WTC11 (cell line): ENCODE measurements around the gene CTNND2. TPM values are rescaled to one million over a fixed set of nuclear protein-coding genes. Genes with fewer than 3 reads are reported as not detected.

Experiments
- ATAC-seq: fragments of 200-7000 bp; cut with Tn5 transposase; 2 replicates; pipeline ENCODE4 v1.10.0; 2021; ENCODE audit warnings: mild to moderate bottlenecking, moderate library complexity
- CTCF ChIA-PET: fragments of 300-600 bp; sonication (Branson Sonifier 250); formaldehyde crosslinking; loops from one replicate; lab custom pipeline; 2021; ENCODE audit warnings: antibody characterized with exemption; lab: Charles Lee
- POLR2A ChIA-PET: fragments of 350-600 bp; sonication (Branson Sonifier 250); formaldehyde crosslinking; loops from one replicate; lab custom pipeline; 2021; ENCODE audit warnings: antibody characterized with exemption; lab: Charles Lee
- DNase-seq: peaks from one replicate; pipeline ENCODE4 v3.0.0; 2021; ENCODE audit warnings: low spot score
- H3K27ac Mint-ChIP-seq: 2 replicates; pipeline ENCODE4 v1.8.0; 2021; ENCODE audit warnings: mixed read lengths
- H3K27me3 Mint-ChIP-seq: 2 replicates; pipeline ENCODE4 v1.8.0; 2021; ENCODE audit warnings: low read depth, mild to moderate bottlenecking, moderate library complexity, mixed read lengths
- H3K36me3 Mint-ChIP-seq: 2 replicates; pipeline ENCODE4 v1.8.0; 2021; ENCODE audit warnings: mixed read lengths
- H3K4me1 Mint-ChIP-seq: 2 replicates; pipeline ENCODE4 v1.8.0; 2022; ENCODE audit warnings: mixed read lengths
- H3K4me3 Mint-ChIP-seq: 2 replicates; pipeline ENCODE4 v1.8.0; 2021; ENCODE audit warnings: mild to moderate bottlenecking, moderate library complexity, mixed read lengths
- H3K9me3 Mint-ChIP-seq: 2 replicates; pipeline ENCODE4 v1.8.0; 2021; ENCODE audit warnings: mixed read lengths
- CREM ChIP-seq: sonication (generic); formaldehyde crosslinking; IDR thresholded peaks from 2 replicates; pipeline ENCODE4 v1.8.1; 2022; ENCODE audit warnings: mild to moderate bottlenecking, missing genetic modification reagents, moderate library complexity
- ESRRA ChIP-seq: sonication (generic); formaldehyde crosslinking; IDR thresholded peaks from 2 replicates; pipeline ENCODE4 v1.8.1; 2022; ENCODE audit warnings: mild to moderate bottlenecking, missing genetic modification reagents, borderline replicate concordance
- FOXJ3 ChIP-seq: sonication (generic); formaldehyde crosslinking; IDR thresholded peaks from 2 replicates; pipeline ENCODE4 v1.9.0; 2021; ENCODE audit warnings: missing genetic modification reagents, mild to moderate bottlenecking, borderline replicate concordance
- FOXK1 ChIP-seq: sonication (generic); formaldehyde crosslinking; IDR thresholded peaks from 2 replicates; pipeline ENCODE4 v1.8.0; 2022; ENCODE audit warnings: mild to moderate bottlenecking, moderate library complexity, missing genetic modification reagents
- GRHL2 ChIP-seq: fragments of 250-450 bp; sonication (Bioruptor Pico); IDR thresholded peaks from 2 replicates; pipeline ENCODE4 v1.8.0; 2022; ENCODE audit warnings: mild to moderate bottlenecking, moderate library complexity; ENCODE audit not compliant: insufficient replicate concordance, severe bottlenecking
- SMAD4 ChIP-seq: sonication (generic); formaldehyde crosslinking; IDR thresholded peaks from 2 replicates; pipeline ENCODE4 v1.8.0; 2022; ENCODE audit warnings: mild to moderate bottlenecking, missing genetic modification reagents
- SP1 ChIP-seq: sonication (generic); formaldehyde crosslinking; conservative IDR thresholded peaks from 2 replicates; pipeline ENCODE4 v1.8.1; 2022; ENCODE audit warnings: missing genetic modification reagents
- ZBTB21 ChIP-seq: sonication (generic); formaldehyde crosslinking; IDR thresholded peaks from 2 replicates; pipeline ENCODE4 v1.8.1; 2023; ENCODE audit warnings: mild to moderate bottlenecking, missing genetic modification reagents, borderline replicate concordance
- ZNF263 ChIP-seq: sonication (generic); formaldehyde crosslinking; IDR thresholded peaks from 2 replicates; pipeline ENCODE4 v1.8.1; 2022; ENCODE audit warnings: low read depth, mild to moderate bottlenecking, moderate library complexity, missing genetic modification reagents
- total RNA-seq: library from RNA; stranded (reverse); gene quantifications from 3 replicates; pipeline ENCODE4 v1.2.3, GENCODE V29; 2021
- TF ChIP-seq, protein P1 (sequence below): sonication (generic); formaldehyde crosslinking; IDR thresholded peaks from 2 replicates; pipeline ENCODE4 v1.8.1; 2023; ENCODE audit warnings: mild to moderate bottlenecking, missing genetic modification reagents, moderate library complexity
- TF ChIP-seq, protein P2 (sequence below): sonication (generic); formaldehyde crosslinking; IDR thresholded peaks from 2 replicates; pipeline ENCODE4 v1.8.1; 2022; ENCODE audit warnings: low read depth, mild to moderate bottlenecking, moderate library complexity, missing genetic modification reagents, borderline replicate concordance
- TF ChIP-seq, protein P3 (sequence below): sonication (generic); formaldehyde crosslinking; IDR thresholded peaks from 2 replicates; pipeline ENCODE4 v1.8.1; 2022; ENCODE audit warnings: missing genetic modification reagents, borderline replicate concordance
- TF ChIP-seq, protein P4 (sequence below): fragments of 250-450 bp; sonication (Bioruptor Pico); IDR thresholded peaks from 2 replicates; pipeline ENCODE4 v1.9.0; 2021; ENCODE audit warnings: mild to moderate bottlenecking
- TF ChIP-seq, protein P5 (sequence below): sonication (generic); formaldehyde crosslinking; conservative IDR thresholded peaks from 2 replicates; pipeline ENCODE4 v1.8.1; 2022; ENCODE audit warnings: mild to moderate bottlenecking, missing genetic modification reagents
- TF ChIP-seq, protein P6 (sequence below): sonication (generic); formaldehyde crosslinking; IDR thresholded peaks from 2 replicates; pipeline ENCODE4 v1.8.1; 2023; ENCODE audit warnings: mild to moderate bottlenecking, missing genetic modification reagents
- TF ChIP-seq, protein P7 (sequence below): fragments of 250-450 bp; sonication (Bioruptor Pico); IDR thresholded peaks from 2 replicates; pipeline ENCODE4 v1.9.0; 2021; ENCODE audit warnings: mild to moderate bottlenecking
- TF ChIP-seq, protein P8 (sequence below): sonication (generic); formaldehyde crosslinking; IDR thresholded peaks from 2 replicates; pipeline ENCODE4 v1.8.0; 2022; ENCODE audit warnings: mild to moderate bottlenecking, missing genetic modification reagents

Gene CTNND2
- total RNA-seq, 1 experiment from 2014 or later, result 11.9 TPM

DNA sequence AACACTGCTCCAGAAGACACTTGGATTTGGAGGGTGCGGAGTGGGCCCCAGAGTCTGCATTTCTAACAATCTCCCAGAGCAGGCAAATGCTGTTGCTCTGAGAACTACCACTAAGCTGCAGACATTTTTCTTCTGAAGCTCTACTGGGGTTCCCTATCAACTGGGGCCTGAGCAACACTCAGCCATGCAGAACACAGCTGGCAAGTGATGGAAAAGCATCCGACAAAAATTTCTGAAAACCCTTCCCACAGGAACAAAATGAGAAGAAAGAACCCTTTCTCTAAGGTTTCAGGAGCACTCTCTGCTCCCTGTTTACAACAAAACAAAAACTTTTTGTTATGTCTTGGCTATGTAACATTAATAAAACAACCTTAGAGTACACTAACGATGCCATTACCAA is 516.9 kb downstream of the CTNND2 start (continued):
- TF ChIP-seq SMAD4 (CRISPR knock-in tag) (no peak), CREM (CRISPR knock-in tag) (no peak), GRHL2 (CRISPR knock-in tag) (no peak)

DNA sequence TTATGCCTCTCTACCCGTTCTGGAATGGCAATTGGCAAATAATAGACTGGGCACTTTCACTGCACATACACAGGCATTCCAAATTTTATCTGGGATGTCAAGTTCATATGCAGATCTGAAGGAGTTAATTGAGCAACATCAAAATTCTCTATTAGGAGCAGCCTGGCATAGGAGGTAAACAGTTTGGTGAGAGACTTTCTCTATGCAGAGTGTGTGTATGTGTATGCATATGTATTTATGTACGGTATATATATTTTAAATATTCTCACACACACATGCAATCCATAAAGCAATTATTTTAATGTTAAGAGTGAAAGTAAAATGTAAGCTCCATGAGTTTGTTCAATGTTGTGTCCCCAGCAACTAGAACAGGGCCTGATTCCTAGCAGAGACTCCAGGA is 517.8 kb downstream of the CTNND2 start:
- POLR2A ChIA-PET, result interaction anchor here (0.5 to 1.3 kb wide), 2 partner anchors 14 to 181 kb away, joined by 3 to 4 read pairs; no protein-coding TSS in a partner anchor
- CTCF ChIA-PET, result interaction anchor here (0.7 to 1.6 kb wide), 4 partner anchors 12 to 637 kb away, joined by 3 to 4 read pairs (median 3); no protein-coding TSS in a partner anchor
- Mint-ChIP-seq H3K9me3 (no peaks in the 10 kb centered on the region), H3K36me3 (no peaks in the 10 kb centered on the region), H3K4me3 (peak overlapping the region; percentile 73), H3K4me1 (peaks cover 28% of the 10 kb centered on the region), H3K27ac (no peak overlapping the region), H3K27me3 (peaks cover 55% of the 10 kb centered on the region)
- no peak for ATAC-seq
- TF ChIP-seq, protein P1, sequence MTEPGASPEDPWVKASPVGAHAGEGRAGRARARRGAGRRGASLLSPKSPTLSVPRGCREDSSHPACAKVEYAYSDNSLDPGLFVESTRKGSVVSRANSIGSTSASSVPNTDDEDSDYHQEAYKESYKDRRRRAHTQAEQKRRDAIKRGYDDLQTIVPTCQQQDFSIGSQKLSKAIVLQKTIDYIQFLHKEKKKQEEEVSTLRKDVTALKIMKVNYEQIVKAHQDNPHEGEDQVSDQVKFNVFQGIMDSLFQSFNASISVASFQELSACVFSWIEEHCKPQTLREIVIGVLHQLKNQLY (CRISPR knock-in tag), result no peak
- no peak for TF ChIP-seq ESRRA (CRISPR knock-in tag)
- TF ChIP-seq, protein P2, sequence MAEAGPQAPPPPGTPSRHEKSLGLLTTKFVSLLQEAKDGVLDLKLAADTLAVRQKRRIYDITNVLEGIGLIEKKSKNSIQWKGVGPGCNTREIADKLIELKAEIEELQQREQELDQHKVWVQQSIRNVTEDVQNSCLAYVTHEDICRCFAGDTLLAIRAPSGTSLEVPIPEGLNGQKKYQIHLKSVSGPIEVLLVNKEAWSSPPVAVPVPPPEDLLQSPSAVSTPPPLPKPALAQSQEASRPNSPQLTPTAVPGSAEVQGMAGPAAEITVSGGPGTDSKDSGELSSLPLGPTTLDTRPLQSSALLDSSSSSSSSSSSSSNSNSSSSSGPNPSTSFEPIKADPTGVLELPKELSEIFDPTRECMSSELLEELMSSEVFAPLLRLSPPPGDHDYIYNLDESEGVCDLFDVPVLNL (CRISPR knock-in tag), result no peak
- DNase-seq, result no peak

DNA sequence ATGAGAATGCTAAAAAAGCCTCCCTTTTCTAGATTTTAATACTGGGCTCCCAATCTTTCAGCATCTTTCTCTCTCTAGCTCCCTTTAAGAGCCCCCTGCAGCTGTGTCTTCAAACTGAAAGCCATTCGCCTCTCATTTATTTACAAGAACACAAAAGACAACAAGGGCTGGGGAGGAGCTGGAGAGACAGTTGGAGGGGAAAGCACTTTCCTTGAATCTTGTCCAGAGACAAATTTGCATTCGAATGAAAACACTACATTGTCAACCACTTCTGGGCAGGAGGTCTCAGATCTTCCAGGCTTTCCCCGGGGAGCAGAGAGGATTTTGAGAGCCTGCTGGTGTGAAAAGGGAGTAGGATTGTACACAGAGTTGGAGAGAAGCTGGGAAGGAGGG is 518.3 kb downstream of the CTNND2 start:
- H3K36me3 Mint-ChIP-seq, result no peaks in the 10 kb centered on the region
- peaks cover 28% of the 10 kb centered on the region for H3K4me1 Mint-ChIP-seq
- peak; percentile 47 for DNase-seq
- peaks cover 58% of the 10 kb centered on the region for H3K27me3 Mint-ChIP-seq
- no peak overlapping the region; the same call in 1 of the 2 replicates for H3K27ac Mint-ChIP-seq
- peak; percentile 88 for ATAC-seq
- H3K4me3 Mint-ChIP-seq, result peak overlapping the region; percentile 73
- no peaks in the 10 kb centered on the region for H3K9me3 Mint-ChIP-seq
- ChIA-PET CTCF (interaction anchor here (0.7 to 1.6 kb wide), 5 partner anchors 11 to 638 kb away, joined by 3 to 4 read pairs (median 3); no protein-coding TSS in a partner anchor), POLR2A (interaction anchor here (0.5 to 1.3 kb wide), 4 partner anchors 11 to 181 kb away, joined by 3 to 5 read pairs (median 4); no protein-coding TSS in a partner anchor)
- TF ChIP-seq, protein P3, sequence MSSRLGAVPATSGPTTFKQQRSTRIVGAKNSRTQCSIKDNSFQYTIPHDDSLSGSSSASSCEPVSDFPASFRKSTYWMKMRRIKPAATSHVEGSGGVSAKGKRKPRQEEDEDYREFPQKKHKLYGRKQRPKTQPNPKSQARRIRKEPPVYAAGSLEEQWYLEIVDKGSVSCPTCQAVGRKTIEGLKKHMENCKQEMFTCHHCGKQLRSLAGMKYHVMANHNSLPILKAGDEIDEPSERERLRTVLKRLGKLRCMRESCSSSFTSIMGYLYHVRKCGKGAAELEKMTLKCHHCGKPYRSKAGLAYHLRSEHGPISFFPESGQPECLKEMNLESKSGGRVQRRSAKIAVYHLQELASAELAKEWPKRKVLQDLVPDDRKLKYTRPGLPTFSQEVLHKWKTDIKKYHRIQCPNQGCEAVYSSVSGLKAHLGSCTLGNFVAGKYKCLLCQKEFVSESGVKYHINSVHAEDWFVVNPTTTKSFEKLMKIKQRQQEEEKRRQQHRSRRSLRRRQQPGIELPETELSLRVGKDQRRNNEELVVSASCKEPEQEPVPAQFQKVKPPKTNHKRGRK, result 0 out of 2 replicates have a peak, but pooled peaks have one; percentile 21
- TF ChIP-seq FOXK1 (CRISPR knock-in tag), result peak; percentile 69; the same call in 1 of the 2 replicates
- TF ChIP-seq FOXJ3 (CRISPR knock-in tag), result 0 out of 2 replicates have a peak, but pooled peaks have one; percentile 76
- TF ChIP-seq, protein P4, sequence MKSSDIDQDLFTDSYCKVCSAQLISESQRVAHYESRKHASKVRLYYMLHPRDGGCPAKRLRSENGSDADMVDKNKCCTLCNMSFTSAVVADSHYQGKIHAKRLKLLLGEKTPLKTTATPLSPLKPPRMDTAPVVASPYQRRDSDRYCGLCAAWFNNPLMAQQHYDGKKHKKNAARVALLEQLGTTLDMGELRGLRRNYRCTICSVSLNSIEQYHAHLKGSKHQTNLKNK (CRISPR knock-in tag), result peak; percentile 64
- TF ChIP-seq, protein P5, sequence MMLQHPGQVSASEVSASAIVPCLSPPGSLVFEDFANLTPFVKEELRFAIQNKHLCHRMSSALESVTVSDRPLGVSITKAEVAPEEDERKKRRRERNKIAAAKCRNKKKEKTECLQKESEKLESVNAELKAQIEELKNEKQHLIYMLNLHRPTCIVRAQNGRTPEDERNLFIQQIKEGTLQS (CRISPR knock-in tag), result no peak
- TF ChIP-seq ZNF263 (CRISPR knock-in tag), result no peak; the same call in 1 of the 2 replicates
- 0 out of 2 replicates have a peak, but pooled peaks have one; percentile 42 for TF ChIP-seq ZBTB21
- TF ChIP-seq, protein P6, sequence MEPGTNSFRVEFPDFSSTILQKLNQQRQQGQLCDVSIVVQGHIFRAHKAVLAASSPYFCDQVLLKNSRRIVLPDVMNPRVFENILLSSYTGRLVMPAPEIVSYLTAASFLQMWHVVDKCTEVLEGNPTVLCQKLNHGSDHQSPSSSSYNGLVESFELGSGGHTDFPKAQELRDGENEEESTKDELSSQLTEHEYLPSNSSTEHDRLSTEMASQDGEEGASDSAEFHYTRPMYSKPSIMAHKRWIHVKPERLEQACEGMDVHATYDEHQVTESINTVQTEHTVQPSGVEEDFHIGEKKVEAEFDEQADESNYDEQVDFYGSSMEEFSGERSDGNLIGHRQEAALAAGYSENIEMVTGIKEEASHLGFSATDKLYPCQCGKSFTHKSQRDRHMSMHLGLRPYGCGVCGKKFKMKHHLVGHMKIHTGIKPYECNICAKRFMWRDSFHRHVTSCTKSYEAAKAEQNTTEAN (CRISPR knock-in tag), result peak; percentile 50; the same call in 1 of the 2 replicates
- TF ChIP-seq, protein P2 (CRISPR knock-in tag), result no peak
- TF ChIP-seq, protein P7, sequence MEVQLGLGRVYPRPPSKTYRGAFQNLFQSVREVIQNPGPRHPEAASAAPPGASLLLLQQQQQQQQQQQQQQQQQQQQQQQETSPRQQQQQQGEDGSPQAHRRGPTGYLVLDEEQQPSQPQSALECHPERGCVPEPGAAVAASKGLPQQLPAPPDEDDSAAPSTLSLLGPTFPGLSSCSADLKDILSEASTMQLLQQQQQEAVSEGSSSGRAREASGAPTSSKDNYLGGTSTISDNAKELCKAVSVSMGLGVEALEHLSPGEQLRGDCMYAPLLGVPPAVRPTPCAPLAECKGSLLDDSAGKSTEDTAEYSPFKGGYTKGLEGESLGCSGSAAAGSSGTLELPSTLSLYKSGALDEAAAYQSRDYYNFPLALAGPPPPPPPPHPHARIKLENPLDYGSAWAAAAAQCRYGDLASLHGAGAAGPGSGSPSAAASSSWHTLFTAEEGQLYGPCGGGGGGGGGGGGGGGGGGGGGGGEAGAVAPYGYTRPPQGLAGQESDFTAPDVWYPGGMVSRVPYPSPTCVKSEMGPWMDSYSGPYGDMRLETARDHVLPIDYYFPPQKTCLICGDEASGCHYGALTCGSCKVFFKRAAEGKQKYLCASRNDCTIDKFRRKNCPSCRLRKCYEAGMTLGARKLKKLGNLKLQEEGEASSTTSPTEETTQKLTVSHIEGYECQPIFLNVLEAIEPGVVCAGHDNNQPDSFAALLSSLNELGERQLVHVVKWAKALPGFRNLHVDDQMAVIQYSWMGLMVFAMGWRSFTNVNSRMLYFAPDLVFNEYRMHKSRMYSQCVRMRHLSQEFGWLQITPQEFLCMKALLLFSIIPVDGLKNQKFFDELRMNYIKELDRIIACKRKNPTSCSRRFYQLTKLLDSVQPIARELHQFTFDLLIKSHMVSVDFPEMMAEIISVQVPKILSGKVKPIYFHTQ, result no peak
- TF ChIP-seq, protein P8, sequence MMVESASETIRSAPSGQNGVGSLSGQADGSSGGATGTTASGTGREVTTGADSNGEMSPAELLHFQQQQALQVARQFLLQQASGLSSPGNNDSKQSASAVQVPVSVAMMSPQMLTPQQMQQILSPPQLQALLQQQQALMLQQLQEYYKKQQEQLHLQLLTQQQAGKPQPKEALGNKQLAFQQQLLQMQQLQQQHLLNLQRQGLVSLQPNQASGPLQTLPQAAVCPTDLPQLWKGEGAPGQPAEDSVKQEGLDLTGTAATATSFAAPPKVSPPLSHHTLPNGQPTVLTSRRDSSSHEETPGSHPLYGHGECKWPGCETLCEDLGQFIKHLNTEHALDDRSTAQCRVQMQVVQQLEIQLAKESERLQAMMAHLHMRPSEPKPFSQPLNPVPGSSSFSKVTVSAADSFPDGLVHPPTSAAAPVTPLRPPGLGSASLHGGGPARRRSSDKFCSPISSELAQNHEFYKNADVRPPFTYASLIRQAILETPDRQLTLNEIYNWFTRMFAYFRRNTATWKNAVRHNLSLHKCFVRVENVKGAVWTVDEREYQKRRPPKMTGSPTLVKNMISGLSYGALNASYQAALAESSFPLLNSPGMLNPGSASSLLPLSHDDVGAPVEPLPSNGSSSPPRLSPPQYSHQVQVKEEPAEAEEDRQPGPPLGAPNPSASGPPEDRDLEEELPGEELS, result peak; percentile 97; the same call in 1 of the 2 replicates
- 0 out of 2 replicates have a peak, but pooled peaks have one; percentile 38 for TF ChIP-seq SP1
